ENCODE data around the gene MAP3K9. TPM values are rescaled to one million over a fixed set of nuclear protein-coding genes. Genes with fewer than 3 reads are reported as not detected.

The MAP3K9 gene
- total RNA-seq, 1 donor from 2014 or later, result 4.2 TPM

DNA sequence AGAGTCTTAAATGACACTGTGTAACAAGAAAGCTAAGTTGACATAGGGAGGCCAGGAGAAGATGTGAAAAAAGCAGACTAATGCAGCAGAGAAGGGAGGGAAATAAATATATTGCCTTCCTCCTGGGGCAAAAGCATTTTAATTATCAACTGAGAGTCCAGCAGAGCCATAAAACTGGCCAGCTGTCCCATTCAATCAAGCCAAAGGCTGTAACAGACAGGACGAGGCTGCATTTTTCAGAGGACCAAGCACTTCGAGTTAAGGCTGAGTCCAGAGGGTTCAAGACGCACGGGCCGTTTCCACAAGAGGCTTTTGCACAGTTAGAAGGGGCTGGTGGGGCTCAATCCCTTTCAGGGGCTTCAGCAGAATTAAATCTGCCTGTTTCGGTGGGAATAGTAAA, 20.4 kb downstream of the MAP3K9 start:
- H3K27me3 Mint-ChIP-seq, result no peaks in the 10 kb centered on the region
- H3K4me1 Mint-ChIP-seq, result no peaks in the 10 kb centered on the region
- H3K27ac Mint-ChIP-seq, result no peak overlapping the region
- no peaks in the 10 kb centered on the region for H3K36me3 Mint-ChIP-seq (ENCODE audit: low read depth)
- no peak for DNase-seq
- intact Hi-C loops (cut with micrococcal nuclease), result no loop called here
- H3K4me3 Mint-ChIP-seq, result no peak overlapping the region
- no peaks in the 10 kb centered on the region for H3K9me3 Mint-ChIP-seq

- H3K27ac Mint-ChIP-seq, result no peak overlapping the region
- H3K36me3 Mint-ChIP-seq (ENCODE audit: low read depth), result no peaks in the 10 kb centered on the region
- H3K4me3 Mint-ChIP-seq, result no peak overlapping the region
- peaks cover 8% of the 10 kb centered on the region for H3K4me1 Mint-ChIP-seq
- DNase-seq, result no peak
- H3K9me3 Mint-ChIP-seq, result no peaks in the 10 kb centered on the region
- H3K27me3 Mint-ChIP-seq, result no peaks in the 10 kb centered on the region
- intact Hi-C loops (cut with micrococcal nuclease), result no loop called here
Measured at GRCh38 chr14:70785556-70785955, 23.8 kb downstream of the MAP3K9 start.

GRCh38 chr14:70784886-70785285, 24.4 kb downstream of the MAP3K9 start:
- H3K36me3 Mint-ChIP-seq (ENCODE audit: low read depth), result no peaks in the 10 kb centered on the region
- DNase-seq, result no peak
- no peak overlapping the region for H3K4me3 Mint-ChIP-seq
- intact Hi-C loops (cut with micrococcal nuclease), result no loop called here
- H3K9me3 Mint-ChIP-seq, result no peaks in the 10 kb centered on the region
- peaks cover 8% of the 10 kb centered on the region for H3K4me1 Mint-ChIP-seq
- H3K27me3 Mint-ChIP-seq, result no peaks in the 10 kb centered on the region
- H3K27ac Mint-ChIP-seq, result no peak overlapping the region

- Mint-ChIP-seq H3K27ac (no peak overlapping the region), H3K27me3 (no peaks in the 10 kb centered on the region), H3K9me3 (no peaks in the 10 kb centered on the region), H3K36me3 (ENCODE audit: low read depth) (no peaks in the 10 kb centered on the region), H3K4me1 (peaks cover 8% of the 10 kb centered on the region), H3K4me3 (no peak overlapping the region)
- no peak for DNase-seq
- intact Hi-C loops (cut with micrococcal nuclease), result no loop called here
Measured at GRCh38 chr14:70782361-70782760, 27.0 kb downstream of the MAP3K9 start.

- Mint-ChIP-seq H3K9me3 (no peaks in the 10 kb centered on the region), H3K36me3 (ENCODE audit: low read depth) (no peaks in the 10 kb centered on the region)
Measured at GRCh38 chr14:70780396-70781075, 28.8 kb downstream of the MAP3K9 start.

GRCh38 chr14:70779667-70780066, 29.6 kb downstream of the MAP3K9 start:
- Mint-ChIP-seq H3K4me1 (peaks cover 8% of the 10 kb centered on the region), H3K36me3 (ENCODE audit: low read depth) (no peaks in the 10 kb centered on the region), H3K9me3 (no peaks in the 10 kb centered on the region), H3K4me3 (no peak overlapping the region), H3K27me3 (no peaks in the 10 kb centered on the region), H3K27ac (no peak overlapping the region)
- intact Hi-C loops (cut with micrococcal nuclease), result no loop called here
- no peak for DNase-seq

More at GRCh38 chr14:70780396-70781075, 28.8 kb downstream of the MAP3K9 start:
- Mint-ChIP-seq H3K4me1 (peaks cover 8% of the 10 kb centered on the region), H3K4me3 (no peak overlapping the region), H3K27me3 (no peaks in the 10 kb centered on the region), H3K27ac (no peak overlapping the region)
- DNase-seq, result no peak
- intact Hi-C loops (cut with micrococcal nuclease), result no loop called here

- H3K4me3 Mint-ChIP-seq, result no peak overlapping the region
- intact Hi-C loops (cut with micrococcal nuclease), result no loop called here
- H3K27ac Mint-ChIP-seq, result no peak overlapping the region
- no peaks in the 10 kb centered on the region for H3K9me3 Mint-ChIP-seq
- no peaks in the 10 kb centered on the region for H3K36me3 Mint-ChIP-seq (ENCODE audit: low read depth)
- no peaks in the 10 kb centered on the region for H3K27me3 Mint-ChIP-seq
- no peak for DNase-seq
- no peaks in the 10 kb centered on the region for H3K4me1 Mint-ChIP-seq
Measured at GRCh38 chr14:70776197-70776596, 33.1 kb downstream of the MAP3K9 start.

GRCh38 chr14:70773182-70773862, 36.0 kb downstream of the MAP3K9 start:
- Mint-ChIP-seq H3K27me3 (no peaks in the 10 kb centered on the region), H3K4me1 (no peaks in the 10 kb centered on the region), H3K4me3 (no peak overlapping the region), H3K27ac (no peak overlapping the region), H3K9me3 (no peaks in the 10 kb centered on the region), H3K36me3 (ENCODE audit: low read depth) (no peaks in the 10 kb centered on the region)
- DNase-seq, result no peak
- intact Hi-C loops (cut with micrococcal nuclease), result no loop called here

DNA sequence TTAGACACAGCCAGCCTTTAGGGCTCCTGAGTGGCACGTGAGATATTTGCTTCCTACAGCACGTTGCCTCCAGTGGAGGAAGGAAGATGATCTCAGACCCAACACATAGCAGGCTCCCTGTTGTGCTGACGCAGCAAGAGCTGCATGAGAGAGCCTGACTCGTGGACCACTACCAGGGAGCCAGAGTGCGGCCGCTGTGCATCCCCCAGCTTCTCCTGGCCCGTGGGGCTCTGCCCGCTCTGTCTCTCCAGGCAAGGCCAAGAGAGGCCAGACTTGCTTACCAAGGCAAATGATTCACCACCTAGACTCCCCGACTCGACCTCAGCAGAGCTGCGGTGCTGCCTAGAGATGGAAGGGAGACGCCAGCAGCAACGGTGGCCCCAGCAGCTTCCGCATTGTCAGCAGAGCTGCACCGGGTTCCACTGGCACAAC, 37.5 kb downstream of the MAP3K9 start:
- intact Hi-C loops (cut with micrococcal nuclease), result no loop called here

GRCh38 chr14:70770490-70770889, 38.8 kb downstream of the MAP3K9 start:
- Mint-ChIP-seq H3K27ac (no peak overlapping the region), H3K9me3 (no peaks in the 10 kb centered on the region), H3K36me3 (ENCODE audit: low read depth) (no peaks in the 10 kb centered on the region), H3K4me1 (no peaks in the 10 kb centered on the region), H3K27me3 (no peaks in the 10 kb centered on the region), H3K4me3 (no peak overlapping the region)
- intact Hi-C loops (cut with micrococcal nuclease), result no loop called here
- DNase-seq, result no peak

More for the DNA sequence above, 37.5 kb downstream of the MAP3K9 start:
- no peak for DNase-seq
- Mint-ChIP-seq H3K36me3 (ENCODE audit: low read depth) (no peaks in the 10 kb centered on the region), H3K9me3 (no peaks in the 10 kb centered on the region), H3K4me3 (no peak overlapping the region), H3K27me3 (no peaks in the 10 kb centered on the region), H3K4me1 (no peaks in the 10 kb centered on the region), H3K27ac (no peak overlapping the region)

DNA sequence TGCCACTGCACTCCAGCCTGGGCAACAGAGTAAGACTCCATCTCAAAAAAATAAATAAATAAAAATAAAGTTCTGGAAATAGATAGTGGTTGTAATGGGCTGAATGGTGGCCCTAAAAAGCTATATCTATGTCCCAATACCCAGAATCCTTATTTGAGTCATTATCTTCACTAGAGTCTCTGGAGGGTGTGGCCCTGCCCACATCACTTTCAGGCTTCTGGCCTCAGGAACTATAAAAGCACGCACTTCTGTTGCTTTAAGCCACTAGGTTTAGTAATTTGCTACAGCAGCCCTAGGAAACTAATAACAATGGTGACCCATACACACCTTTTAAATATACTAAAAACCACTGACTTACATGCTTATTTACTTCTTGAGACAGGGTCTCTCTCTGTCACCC, 49.9 kb downstream of the MAP3K9 start:
- no peak for DNase-seq
- H3K27ac Mint-ChIP-seq, result no peak overlapping the region
- peaks cover 6% of the 10 kb centered on the region for H3K36me3 Mint-ChIP-seq (ENCODE audit: low read depth)
- H3K9me3 Mint-ChIP-seq, result no peaks in the 10 kb centered on the region
- intact Hi-C loops (cut with micrococcal nuclease), result no loop called here
- H3K4me1 Mint-ChIP-seq, result no peaks in the 10 kb centered on the region
- H3K4me3 Mint-ChIP-seq, result no peak overlapping the region
- H3K27me3 Mint-ChIP-seq, result no peaks in the 10 kb centered on the region

DNA sequence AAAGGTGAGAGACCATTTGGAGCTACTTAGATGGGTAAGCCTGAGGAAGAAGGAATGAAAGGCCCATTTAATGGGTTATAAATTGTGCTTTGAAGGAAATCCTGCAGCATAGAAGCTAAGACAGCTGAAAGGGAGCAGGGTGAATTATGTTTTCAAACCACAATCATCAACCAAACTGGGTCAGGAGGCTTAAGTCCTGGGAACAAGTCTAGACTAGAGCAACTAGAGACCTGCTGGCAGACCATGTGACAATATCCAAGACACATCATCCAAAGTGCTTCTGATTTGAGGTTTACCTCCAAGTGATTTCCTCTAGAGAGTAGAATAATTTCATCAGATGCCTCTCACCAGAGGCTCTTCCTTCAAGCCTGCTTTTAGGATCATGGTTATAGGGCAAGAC, 53.7 kb downstream of the MAP3K9 start:
- DNase-seq, result no peak
- peaks cover 3% of the 10 kb centered on the region for H3K36me3 Mint-ChIP-seq (ENCODE audit: low read depth)
- intact Hi-C loops (cut with micrococcal nuclease), result no loop called here
- H3K27me3 Mint-ChIP-seq, result no peaks in the 10 kb centered on the region
- H3K4me3 Mint-ChIP-seq, result no peak overlapping the region
- H3K9me3 Mint-ChIP-seq, result no peaks in the 10 kb centered on the region
- H3K4me1 Mint-ChIP-seq, result no peaks in the 10 kb centered on the region
- no peak overlapping the region for H3K27ac Mint-ChIP-seq

GRCh38 chr14:70754991-70755390, 54.3 kb downstream of the MAP3K9 start:
- Mint-ChIP-seq H3K36me3 (ENCODE audit: low read depth) (peaks cover 3% of the 10 kb centered on the region), H3K27ac (no peak overlapping the region), H3K9me3 (no peaks in the 10 kb centered on the region), H3K4me1 (no peaks in the 10 kb centered on the region), H3K27me3 (no peaks in the 10 kb centered on the region), H3K4me3 (no peak overlapping the region)
- no peak for DNase-seq
- intact Hi-C loops (cut with micrococcal nuclease), result no loop called here

- H3K27ac Mint-ChIP-seq, result no peak overlapping the region
- H3K9me3 Mint-ChIP-seq, result peaks cover 4% of the 10 kb centered on the region
- DNase-seq, result no peak
- H3K4me1 Mint-ChIP-seq, result no peaks in the 10 kb centered on the region
- intact Hi-C loops (cut with micrococcal nuclease), result no loop called here
- peaks cover 7% of the 10 kb centered on the region for H3K36me3 Mint-ChIP-seq (ENCODE audit: low read depth)
- no peaks in the 10 kb centered on the region for H3K27me3 Mint-ChIP-seq
- H3K4me3 Mint-ChIP-seq, result no peak overlapping the region
Measured at GRCh38 chr14:70753518-70753953, 55.8 kb downstream of the MAP3K9 start.

All from activated CD4-positive, alpha-beta T cell treated with anti-CD3 and anti-CD28 coated beads, Interleukin-2, amount 10 ng/mL, durations not matched to agents 24 days and 14 days (primary cell).